ENCODE measurements around the gene HNF4A. TPM values are rescaled to one million over a fixed set of nuclear protein-coding genes. Genes with fewer than 3 reads are reported as not detected.
A peak's percentile ranks its signal among the peaks of the same experiment; 100 is the strongest.

Gene HNF4A
- total and polyA plus RNA-seq, 2 of the 13 experiments (the other 11 are each of a cell fraction or from before 2014, with no cell fraction given): 80.9 to 169 TPM

DNA sequence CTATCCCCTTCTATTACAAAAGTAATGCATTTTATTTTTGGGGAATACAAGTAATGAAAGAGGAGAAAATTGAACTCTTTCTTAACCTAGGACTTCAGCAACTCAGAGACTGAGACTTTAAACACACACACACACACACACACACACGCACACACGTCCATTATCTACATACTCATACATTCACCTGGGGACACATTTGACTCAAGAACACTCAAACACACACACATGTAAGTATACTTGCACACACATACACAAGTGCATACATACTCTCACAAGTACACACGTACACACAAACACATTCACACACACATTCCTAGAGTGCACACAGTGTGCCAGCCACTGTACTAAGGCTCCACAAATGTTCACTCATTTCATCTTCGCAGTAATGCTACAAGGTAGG lies 20.8 kb upstream of the HNF4A start (continued):
- TF ChIP-seq ZNF589 (CRISPR knock-in tag; conservative IDR thresholded peaks at IDR 0.05) (no peak), ERF (CRISPR knock-in tag; IDR thresholded peaks at IDR 0.05) (no peak), ZNF230 (CRISPR knock-in tag; IDR thresholded peaks at IDR 0.05) (no peak), HNF4G (IDR thresholded peaks at IDR 0.05; ENCODE audit: borderline replicate concordance, low read depth, low read length) (no peak), HNF4G (CRISPR knock-in tag; IDR thresholded peaks at IDR 0.05; ENCODE audit: borderline replicate concordance, low read depth) (no peak), GTF3A (CRISPR knock-in tag; conservative IDR thresholded peaks at IDR 0.05) (no peak), ZNF605 (CRISPR knock-in tag; IDR thresholded peaks at IDR 0.05) (no peak), PTBP1 (IDR thresholded peaks at IDR 0.05; ENCODE audit: low read depth, low read length, poor library complexity, severe bottlenecking) (no peak), ZNF205 (CRISPR knock-in tag; IDR thresholded peaks at IDR 0.05) (no peak), ZNF282 (IDR thresholded peaks at IDR 0.05; ENCODE audit: partially characterized antibody) (peak; percentile 58), ZMYM4 (CRISPR knock-in tag; IDR thresholded peaks at IDR 0.05) (no peak), JUNB (CRISPR knock-in tag; IDR thresholded peaks at IDR 0.05; ENCODE audit: borderline replicate concordance) (no peak)
- TF ChIP-seq, protein P1, sequence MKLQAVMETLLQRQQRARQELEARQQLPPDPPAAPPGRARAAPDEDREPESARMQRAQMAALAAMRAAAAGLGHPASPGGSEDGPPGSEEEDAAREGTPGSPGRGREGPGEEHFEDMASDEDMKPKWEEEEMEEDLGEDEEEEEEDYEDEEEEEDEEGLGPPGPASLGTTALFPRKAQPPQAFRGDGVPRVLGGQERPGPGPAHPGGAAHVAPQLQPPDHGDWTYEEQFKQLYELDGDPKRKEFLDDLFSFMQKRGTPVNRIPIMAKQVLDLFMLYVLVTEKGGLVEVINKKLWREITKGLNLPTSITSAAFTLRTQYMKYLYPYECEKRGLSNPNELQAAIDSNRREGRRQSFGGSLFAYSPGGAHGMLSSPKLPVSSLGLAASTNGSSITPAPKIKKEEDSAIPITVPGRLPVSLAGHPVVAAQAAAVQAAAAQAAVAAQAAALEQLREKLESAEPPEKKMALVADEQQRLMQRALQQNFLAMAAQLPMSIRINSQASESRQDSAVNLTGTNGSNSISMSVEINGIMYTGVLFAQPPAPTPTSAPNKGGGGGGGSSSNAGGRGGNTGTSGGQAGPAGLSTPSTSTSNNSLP (IDR thresholded peaks at IDR 0.05; ENCODE audit: low read depth, low read length): no peak
- TF ChIP-seq, protein P2, sequence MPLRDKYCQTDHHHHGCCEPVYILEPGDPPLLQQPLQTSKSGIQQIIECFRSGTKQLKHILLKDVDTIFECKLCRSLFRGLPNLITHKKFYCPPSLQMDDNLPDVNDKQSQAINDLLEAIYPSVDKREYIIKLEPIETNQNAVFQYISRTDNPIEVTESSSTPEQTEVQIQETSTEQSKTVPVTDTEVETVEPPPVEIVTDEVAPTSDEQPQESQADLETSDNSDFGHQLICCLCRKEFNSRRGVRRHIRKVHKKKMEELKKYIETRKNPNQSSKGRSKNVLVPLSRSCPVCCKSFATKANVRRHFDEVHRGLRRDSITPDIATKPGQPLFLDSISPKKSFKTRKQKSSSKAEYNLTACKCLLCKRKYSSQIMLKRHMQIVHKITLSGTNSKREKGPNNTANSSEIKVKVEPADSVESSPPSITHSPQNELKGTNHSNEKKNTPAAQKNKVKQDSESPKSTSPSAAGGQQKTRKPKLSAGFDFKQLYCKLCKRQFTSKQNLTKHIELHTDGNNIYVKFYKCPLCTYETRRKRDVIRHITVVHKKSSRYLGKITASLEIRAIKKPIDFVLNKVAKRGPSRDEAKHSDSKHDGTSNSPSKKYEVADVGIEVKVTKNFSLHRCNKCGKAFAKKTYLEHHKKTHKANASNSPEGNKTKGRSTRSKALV (CRISPR knock-in tag; IDR thresholded peaks at IDR 0.05): no peak
- TF ChIP-seq, protein P3, sequence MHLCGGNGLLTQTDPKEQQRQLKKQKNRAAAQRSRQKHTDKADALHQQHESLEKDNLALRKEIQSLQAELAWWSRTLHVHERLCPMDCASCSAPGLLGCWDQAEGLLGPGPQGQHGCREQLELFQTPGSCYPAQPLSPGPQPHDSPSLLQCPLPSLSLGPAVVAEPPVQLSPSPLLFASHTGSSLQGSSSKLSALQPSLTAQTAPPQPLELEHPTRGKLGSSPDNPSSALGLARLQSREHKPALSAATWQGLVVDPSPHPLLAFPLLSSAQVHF (CRISPR knock-in tag; IDR thresholded peaks at IDR 0.05): no peak
- TF ChIP-seq, protein P4, sequence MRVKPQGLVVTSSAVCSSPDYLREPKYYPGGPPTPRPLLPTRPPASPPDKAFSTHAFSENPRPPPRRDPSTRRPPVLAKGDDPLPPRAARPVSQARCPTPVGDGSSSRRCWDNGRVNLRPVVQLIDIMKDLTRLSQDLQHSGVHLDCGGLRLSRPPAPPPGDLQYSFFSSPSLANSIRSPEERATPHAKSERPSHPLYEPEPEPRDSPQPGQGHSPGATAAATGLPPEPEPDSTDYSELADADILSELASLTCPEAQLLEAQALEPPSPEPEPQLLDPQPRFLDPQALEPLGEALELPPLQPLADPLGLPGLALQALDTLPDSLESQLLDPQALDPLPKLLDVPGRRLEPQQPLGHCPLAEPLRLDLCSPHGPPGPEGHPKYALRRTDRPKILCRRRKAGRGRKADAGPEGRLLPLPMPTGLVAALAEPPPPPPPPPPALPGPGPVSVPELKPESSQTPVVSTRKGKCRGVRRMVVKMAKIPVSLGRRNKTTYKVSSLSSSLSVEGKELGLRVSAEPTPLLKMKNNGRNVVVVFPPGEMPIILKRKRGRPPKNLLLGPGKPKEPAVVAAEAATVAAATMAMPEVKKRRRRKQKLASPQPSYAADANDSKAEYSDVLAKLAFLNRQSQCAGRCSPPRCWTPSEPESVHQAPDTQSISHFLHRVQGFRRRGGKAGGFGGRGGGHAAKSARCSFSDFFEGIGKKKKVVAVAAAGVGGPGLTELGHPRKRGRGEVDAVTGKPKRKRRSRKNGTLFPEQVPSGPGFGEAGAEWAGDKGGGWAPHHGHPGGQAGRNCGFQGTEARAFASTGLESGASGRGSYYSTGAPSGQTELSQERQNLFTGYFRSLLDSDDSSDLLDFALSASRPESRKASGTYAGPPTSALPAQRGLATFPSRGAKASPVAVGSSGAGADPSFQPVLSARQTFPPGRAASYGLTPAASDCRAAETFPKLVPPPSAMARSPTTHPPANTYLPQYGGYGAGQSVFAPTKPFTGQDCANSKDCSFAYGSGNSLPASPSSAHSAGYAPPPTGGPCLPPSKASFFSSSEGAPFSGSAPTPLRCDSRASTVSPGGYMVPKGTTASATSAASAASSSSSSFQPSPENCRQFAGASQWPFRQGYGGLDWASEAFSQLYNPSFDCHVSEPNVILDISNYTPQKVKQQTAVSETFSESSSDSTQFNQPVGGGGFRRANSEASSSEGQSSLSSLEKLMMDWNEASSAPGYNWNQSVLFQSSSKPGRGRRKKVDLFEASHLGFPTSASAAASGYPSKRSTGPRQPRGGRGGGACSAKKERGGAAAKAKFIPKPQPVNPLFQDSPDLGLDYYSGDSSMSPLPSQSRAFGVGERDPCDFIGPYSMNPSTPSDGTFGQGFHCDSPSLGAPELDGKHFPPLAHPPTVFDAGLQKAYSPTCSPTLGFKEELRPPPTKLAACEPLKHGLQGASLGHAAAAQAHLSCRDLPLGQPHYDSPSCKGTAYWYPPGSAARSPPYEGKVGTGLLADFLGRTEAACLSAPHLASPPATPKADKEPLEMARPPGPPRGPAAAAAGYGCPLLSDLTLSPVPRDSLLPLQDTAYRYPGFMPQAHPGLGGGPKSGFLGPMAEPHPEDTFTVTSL (CRISPR knock-in tag; IDR thresholded peaks at IDR 0.05; ENCODE audit: borderline replicate concordance): no peak
- TF ChIP-seq, protein P5, sequence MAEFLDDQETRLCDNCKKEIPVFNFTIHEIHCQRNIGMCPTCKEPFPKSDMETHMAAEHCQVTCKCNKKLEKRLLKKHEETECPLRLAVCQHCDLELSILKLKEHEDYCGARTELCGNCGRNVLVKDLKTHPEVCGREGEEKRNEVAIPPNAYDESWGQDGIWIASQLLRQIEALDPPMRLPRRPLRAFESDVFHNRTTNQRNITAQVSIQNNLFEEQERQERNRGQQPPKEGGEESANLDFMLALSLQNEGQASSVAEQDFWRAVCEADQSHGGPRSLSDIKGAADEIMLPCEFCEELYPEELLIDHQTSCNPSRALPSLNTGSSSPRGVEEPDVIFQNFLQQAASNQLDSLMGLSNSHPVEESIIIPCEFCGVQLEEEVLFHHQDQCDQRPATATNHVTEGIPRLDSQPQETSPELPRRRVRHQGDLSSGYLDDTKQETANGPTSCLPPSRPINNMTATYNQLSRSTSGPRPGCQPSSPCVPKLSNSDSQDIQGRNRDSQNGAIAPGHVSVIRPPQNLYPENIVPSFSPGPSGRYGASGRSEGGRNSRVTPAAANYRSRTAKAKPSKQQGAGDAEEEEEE (CRISPR knock-in tag; IDR thresholded peaks at IDR 0.05; ENCODE audit: borderline replicate concordance): no peak
